NCI-H510A treated with DMSO at 0.1 percent for 48 hours (cell line): ENCODE data around the gene DIPK1C.

Source experiments
- DNase-seq: peaks from one replicate; lab custom pipeline; 2025; lab: John Stamatoyannopoulos, UW

The DIPK1C gene

GRCh38 chr18:74388227-74388626, 68.9 kb downstream of the DIPK1C start:
- no peak for DNase-seq

GRCh38 chr18:74387383-74387782, 69.7 kb downstream of the DIPK1C start:
- no peak for DNase-seq
